ENCODE results near the gene PDLIM3.

PDLIM3 gene

GRCh38 chr4:185468999-185469398 lies 66.3 kb downstream of the PDLIM3 start:
- no peak for DNase-seq

- DNase-seq, result no peak
Measured at GRCh38 chr4:185467991-185468390, 67.3 kb downstream of the PDLIM3 start.

GRCh38 chr4:185467101-185467500 lies 68.2 kb downstream of the PDLIM3 start:
- DNase-seq, result no peak

GRCh38 chr4:185465707-185466106 lies 69.6 kb downstream of the PDLIM3 start:
- no peak for DNase-seq

GRCh38 chr4:185464887-185465286 lies 70.4 kb downstream of the PDLIM3 start:
- no peak for DNase-seq

GRCh38 chr4:185464183-185464582 lies 71.1 kb downstream of the PDLIM3 start:
- no peak for DNase-seq

GRCh38 chr4:185463541-185463940 lies 71.8 kb downstream of the PDLIM3 start:
- DNase-seq, result no peak

GRCh38 chr4:185461565-185461964 lies 73.7 kb downstream of the PDLIM3 start:
- DNase-seq, result no peak

- DNase-seq, result no peak
Measured at GRCh38 chr4:185457136-185457535, 78.2 kb downstream of the PDLIM3 start.

- no peak for DNase-seq
Measured at GRCh38 chr4:185456131-185456530, 79.2 kb downstream of the PDLIM3 start.

Measured in bone marrow (tissue), 2 donors.